HUES48 (cell line): Measurements from ENCODE around the gene NTN3.

Experiments
- H3K27ac ChIP-seq: one replicate; pipeline ENCODE4 v1.7.0; 2013; ENCODE audit warnings: low read depth, low read length, inconsistent platforms
- H3K27me3 ChIP-seq: 2 replicates; pipeline ENCODE4 v1.6.1; 2013; ENCODE audit warnings: mild to moderate bottlenecking, low read length; ENCODE audit not compliant: control insufficient read depth, insufficient read depth
- H3K36me3 ChIP-seq: 2 replicates; pipeline ENCODE4 v1.6.1; 2013; ENCODE audit warnings: low read length; ENCODE audit not compliant: control insufficient read depth, insufficient read depth
- H3K4me1 ChIP-seq: 2 replicates; pipeline ENCODE4 v1.6.1; 2013; ENCODE audit warnings: mild to moderate bottlenecking, low read length; ENCODE audit not compliant: control insufficient read depth, insufficient read depth
- H3K4me3 ChIP-seq: 2 replicates; pipeline ENCODE4 v1.5.1; 2013; ENCODE audit warnings: mild to moderate bottlenecking, low read depth, low read length
- H3K9ac ChIP-seq: 2 replicates; pipeline ENCODE4 v1.6.1; 2013; ENCODE audit warnings: mild to moderate bottlenecking, low read depth, low read length, moderate library complexity
- H3K9me3 ChIP-seq: 2 replicates; pipeline ENCODE4 v1.6.1; 2013; ENCODE audit warnings: low read length; ENCODE audit not compliant: control insufficient read depth, insufficient read depth

Gene NTN3

DNA sequence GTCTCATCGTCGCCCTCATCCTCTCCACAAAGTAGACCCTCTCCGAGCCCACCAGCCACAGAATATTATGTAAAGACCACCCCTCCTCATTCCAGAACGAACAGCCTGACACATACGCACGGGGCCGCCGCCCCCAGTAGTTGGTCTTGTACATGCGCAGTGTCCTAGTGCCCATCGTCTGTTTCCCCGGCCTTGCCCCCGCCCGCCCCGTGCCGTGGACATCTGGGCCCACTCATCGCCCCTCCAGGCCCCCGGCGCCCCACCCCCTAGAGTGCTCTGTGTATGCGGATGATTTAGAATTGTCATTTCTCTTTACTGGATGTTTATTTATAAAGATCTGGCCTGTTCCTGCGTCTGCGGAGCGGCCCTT lies 48.6 kb downstream of the NTN3 start:
- Histone ChIP-seq H3K4me3 (peak overlapping the region; percentile 46; the same call in 1 of the 2 replicates), H3K36me3 (peaks cover 25% of the 10 kb centered on the region), H3K4me1 (peaks cover 11% of the 10 kb centered on the region; the same call in 1 of the 2 replicates), H3K27ac (peak overlapping the region; percentile 51), H3K9me3 (no peaks in the 10 kb centered on the region), H3K27me3 (no peaks in the 10 kb centered on the region), H3K9ac (no peak overlapping the region)

DNA sequence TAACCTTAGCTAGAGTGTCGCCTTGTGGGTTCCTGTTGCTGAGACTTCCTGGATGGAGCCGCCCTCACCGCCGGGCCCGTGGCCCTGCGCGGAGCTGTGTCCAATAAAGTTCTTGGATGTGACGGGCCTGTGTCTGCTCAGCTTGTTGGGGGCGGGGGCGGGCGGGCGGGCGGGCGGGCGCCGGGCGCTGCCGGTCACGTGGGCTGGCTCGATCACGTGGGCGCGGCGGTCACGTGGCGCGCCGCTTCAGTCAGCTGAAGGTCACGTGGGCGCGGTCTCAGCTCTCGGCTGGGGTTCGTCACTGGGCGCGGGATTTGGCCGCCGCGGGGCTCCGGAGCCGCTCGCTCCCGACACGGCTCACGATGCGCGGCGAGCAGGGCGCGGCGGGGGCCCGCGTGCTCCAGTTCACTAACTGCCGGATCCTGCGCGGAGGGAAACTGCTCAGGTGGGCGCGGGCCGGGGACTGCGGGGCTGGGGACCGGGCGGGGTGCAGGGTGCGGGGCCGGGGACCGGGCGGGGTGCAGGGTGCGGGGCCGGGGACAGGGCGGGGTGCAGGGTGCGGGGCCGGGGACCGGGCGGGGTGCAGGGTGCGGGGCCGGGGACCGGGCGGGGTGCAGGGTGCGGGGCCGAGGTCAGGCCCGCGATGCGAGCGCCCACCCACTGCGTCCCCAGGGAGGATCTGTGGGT lies 49.1 kb downstream of the NTN3 start, which contains the start of gene AMDHD2:
Gene AMDHD2 (plus strand): TSS at position 275 of the 687 bp plus-strand sequence. CDS start 88 bp downstream, at position 363.
- peak within 1 kb of the TSS; percentile 73 for H3K4me3 ChIP-seq
- peak within 1 kb of the TSS; percentile 59 for H3K27ac ChIP-seq
- peak within 1 kb of the TSS; percentile 74 for H3K9ac ChIP-seq
- H3K9me3 ChIP-seq: no peaks in the 10 kb centered on the region
- peaks cover 11% of the 10 kb centered on the region; the same call in 1 of the 2 replicates for H3K4me1 ChIP-seq
- no peaks in the 10 kb centered on the region for H3K27me3 ChIP-seq
- H3K36me3 ChIP-seq: peaks cover 30% of the 10 kb centered on the region

DNA sequence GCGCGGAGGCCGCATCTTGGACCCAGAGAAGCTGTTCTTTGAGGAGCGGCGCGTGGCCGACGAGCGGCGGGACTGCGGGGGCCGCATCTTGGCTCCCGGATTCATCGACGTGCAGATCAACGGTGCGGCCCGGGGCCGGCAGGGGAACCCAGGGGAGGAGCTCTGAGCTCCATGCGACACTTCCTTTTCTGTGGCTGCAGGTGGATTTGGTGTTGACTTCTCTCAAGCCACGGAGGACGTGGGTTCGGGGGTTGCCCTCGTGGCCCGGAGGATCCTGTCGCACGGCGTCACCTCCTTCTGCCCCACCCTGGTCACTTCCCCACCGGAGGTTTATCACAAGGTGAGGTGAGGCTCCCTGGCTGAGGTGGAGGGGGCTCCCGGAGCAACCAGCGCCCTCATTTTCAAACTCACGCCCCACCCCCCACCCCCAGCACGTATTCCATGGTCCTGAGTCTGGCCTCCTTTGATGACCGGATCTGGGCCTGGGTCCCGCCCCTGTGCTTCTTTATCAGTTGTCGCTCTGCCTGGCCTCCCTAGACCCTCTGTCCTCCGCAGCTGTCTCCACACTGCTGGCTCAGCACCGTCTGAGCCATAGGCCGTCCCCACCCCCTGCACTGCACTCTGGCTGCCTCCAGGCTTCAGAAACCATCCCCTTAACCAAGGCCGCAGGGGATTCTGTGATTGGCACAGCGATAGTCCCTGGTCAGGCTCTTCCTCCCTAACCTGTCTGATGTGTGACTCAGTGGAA lies 49.9 kb downstream of the NTN3 start:
- Histone ChIP-seq H3K4me3 (peak overlapping the region; percentile 73), H3K27ac (peak overlapping the region; percentile 47), H3K36me3 (peaks cover 32% of the 10 kb centered on the region), H3K9me3 (no peaks in the 10 kb centered on the region), H3K9ac (peak overlapping the region; percentile 74), H3K27me3 (no peaks in the 10 kb centered on the region), H3K4me1 (peaks cover 6% of the 10 kb centered on the region; the same call in 1 of the 2 replicates)
